ENCODE data around the gene ZNF215.
"Not testable (repeated sequence)": the region's sequence is repeated elsewhere in the genome, so short reads cannot be mapped to it uniquely, and the experiment has no call there.

Gene ZNF215

DNA sequence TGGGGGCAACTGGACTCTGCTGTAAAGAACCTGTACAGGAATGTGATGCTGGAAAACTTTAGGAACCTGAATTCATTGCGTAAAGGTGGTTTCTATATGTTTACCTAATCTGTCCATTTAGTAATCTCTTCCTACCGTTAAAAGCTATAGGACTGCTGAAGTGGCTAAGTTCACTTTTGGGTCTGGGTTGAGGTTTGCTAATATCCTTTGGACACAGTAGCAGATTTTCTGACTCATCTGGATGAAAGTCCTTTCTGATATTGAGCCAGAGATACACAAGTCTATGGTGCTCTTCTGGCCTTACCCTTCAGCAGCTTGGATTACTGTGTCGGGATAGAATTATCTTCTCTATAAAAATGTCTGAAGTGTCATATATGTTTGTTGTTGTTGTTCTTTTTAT is 16.9 kb downstream of the ZNF215 start:
- DNase-seq = no peak

DNA sequence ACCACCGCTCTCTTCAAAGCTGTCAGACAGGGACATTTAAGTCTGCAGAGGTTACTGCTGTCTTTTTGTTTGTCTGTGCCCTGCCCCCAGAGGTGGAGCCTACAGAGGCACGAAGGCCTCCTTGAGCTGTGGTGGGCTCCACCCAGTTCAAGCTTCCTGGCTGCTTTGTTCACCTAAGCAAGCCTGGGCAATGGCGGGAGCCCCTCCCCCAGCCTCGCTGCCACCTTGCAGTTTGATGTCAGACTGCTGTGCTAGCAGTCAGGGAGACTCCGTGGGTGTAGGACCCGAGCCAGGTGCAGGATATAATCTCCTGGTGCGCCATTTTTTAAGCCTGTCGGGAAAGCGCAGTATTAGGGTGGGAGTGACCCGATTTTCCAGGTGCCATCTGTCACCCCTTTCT is 28.0 kb downstream of the ZNF215 start:
- DNase-seq = not testable (repeated sequence)

DNA sequence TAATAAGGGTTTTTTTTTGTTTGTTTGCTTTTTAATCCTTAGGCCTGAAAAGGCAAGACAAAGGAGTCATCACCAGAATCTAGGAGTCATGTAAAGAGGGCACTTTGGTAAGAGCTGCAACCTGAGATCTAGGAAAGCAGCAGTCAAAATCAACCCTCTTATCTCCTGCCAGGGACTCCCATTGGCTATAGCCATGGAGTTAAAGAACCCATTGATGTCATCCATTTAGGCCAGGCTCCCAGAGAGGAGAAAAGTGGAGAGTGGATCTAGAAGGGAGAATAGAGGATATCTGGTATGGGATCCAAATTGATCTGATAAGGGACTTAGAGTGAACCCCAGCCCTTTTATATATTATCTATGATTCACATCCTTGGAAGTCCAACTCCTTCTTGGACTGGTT is 35.9 kb downstream of the ZNF215 start:
- no peak for DNase-seq

DNA sequence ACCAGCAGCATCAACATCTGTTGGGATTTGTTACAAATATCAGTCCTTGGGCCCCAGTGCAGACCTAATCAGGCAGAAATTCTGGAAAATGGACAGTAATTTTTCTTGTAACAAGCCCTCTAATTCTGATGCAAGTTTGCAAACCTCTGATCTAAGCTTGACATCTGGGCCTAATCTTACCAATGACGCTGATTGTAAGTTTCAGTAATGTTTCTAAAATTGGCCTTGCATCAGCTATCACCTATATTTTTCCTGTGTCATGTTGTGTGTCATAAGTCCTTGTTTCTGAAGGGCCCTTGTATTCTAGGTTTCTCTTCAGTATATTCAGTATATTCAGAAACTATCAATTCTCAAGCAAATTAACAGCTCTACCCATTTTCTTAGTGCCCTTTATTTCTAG is 36.4 kb downstream of the ZNF215 start:
- DNase-seq = no peak

DNA sequence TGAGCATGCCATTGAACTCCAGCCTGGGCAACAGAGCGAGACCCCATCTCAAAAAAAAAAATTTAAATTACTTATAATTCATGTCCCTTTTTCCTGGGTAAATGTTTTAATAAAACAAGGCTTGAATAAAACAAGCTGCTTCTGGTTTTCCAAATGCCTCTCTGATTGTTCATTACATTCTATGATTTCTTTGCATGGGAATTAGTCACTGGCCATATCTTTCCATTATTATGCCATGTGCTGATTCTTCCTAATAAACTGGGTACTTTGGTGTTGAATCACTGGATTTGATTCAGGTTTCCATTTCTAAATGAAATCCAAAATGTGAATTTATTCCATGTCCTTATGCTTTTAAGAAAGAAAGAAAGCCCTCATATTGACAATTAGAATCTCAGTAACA is 42.6 kb downstream of the ZNF215 start:
- DNase-seq = no peak

DNA sequence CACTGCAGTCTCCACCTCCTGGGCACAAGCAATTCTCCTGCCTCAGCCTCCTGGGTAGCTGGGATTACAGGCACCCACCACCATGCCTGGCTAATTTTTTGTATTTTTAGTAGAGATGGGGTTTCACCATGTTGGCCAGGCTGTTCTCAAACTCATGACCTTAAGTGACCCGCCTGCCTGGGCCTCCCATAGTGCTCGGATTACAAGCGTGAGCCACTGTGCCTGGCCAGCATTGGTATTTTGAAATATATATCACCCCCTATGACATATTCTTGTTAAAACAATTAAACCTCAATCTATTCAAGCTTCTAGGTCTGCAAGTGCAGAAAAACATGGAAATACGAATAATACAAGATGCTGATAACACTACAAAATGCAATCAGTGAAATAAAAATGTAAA is 43.6 kb downstream of the ZNF215 start:
- not testable (repeated sequence) for DNase-seq

DNA sequence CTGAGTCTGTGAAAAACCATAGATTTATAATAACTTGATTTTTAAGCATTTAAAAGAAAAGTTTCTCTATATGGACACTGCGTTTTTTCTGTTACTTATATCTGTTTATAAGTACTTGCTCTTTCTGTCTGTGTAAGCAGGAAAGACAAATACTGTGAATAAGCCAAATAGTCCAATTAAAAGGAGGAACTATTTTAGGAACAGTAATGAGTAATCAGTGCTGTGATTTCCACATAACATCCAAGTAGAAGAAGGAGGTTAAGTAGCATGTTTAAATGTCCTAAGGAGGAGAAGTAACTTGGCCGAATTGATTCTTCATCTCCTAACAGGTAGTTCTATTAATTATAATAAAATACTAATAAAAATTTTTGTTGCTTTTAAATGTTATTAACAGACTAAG is 53.1 kb downstream of the ZNF215 start:
- DNase-seq = no peak

DNA sequence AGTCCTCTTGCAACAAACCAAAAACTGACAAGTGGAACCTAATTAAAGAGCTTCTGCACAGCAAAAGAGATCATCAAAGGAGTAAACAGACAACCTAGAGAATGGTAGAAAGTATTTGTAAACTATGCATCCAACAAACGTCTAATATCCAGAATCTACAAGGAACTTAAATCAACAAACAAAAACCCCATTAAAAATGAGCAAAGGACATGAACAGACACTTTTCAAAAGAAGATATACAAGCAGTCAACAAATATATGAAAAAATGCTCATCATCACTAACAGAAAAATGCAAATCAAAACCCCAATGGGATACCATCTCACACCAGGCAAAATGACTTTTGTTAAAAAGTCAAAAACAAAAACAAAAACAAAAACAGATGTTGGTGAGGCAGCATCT is 60.3 kb downstream of the ZNF215 start:
- no peak for DNase-seq

DNA sequence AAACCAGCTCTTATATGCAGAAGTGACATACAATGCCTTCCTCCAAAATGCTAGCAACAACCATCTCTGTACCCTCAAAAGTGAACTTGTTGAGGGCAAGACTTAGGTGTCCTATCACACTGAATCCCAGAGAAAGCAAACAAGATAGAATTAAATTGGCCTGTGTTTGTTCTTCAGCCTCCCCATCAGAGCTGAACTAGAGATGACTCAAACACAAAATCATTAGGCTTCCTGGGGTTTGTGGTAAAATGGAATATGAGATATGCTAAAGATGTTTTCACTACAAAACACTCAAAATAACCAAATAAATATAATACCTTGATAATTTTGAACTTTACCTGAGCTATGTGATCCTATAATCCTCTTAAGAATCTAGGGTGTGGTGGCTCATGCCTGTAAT is 62.3 kb downstream of the ZNF215 start:
- no peak for DNase-seq

DNA sequence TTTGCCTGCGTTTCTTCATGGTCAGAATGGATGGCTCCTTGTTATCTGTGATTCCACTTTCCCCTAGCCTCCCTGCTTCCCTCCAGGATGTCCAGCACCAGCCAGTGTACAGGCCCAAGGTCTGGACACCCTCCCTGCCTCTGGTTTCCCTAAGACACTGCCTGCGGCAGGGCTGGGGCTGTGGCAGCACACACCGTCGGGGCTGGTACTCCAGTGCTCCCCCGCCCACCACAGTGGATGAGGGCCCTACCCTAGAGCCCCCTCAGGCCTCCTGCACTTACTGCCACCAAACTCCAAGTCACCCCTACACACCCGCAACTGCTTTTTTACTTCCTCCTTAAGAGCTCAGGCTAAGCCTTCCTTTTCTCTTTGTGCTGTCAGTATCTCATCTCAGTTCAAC is 65.0 kb downstream of the ZNF215 start:
- DNase-seq = no peak

DNA sequence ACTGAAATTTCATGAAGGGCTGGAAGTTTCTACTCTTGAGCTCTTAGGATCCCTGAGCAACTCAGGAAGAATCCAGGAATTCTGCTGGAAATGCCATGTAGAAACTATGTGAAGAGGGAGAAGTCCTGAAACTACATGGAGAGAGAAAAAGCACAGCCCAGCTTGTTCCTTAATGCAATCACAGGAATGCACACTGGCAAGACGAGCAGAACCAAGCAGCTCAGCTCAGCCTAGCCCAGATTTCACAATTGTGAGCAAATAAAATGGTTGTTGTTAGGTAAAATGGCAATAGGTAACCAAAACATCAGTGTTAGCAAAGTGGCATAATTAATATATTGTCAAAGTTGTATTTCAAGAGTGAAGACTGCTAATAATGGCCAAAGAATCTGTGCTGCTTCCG is 65.8 kb downstream of the ZNF215 start:
- no peak for DNase-seq

DNA sequence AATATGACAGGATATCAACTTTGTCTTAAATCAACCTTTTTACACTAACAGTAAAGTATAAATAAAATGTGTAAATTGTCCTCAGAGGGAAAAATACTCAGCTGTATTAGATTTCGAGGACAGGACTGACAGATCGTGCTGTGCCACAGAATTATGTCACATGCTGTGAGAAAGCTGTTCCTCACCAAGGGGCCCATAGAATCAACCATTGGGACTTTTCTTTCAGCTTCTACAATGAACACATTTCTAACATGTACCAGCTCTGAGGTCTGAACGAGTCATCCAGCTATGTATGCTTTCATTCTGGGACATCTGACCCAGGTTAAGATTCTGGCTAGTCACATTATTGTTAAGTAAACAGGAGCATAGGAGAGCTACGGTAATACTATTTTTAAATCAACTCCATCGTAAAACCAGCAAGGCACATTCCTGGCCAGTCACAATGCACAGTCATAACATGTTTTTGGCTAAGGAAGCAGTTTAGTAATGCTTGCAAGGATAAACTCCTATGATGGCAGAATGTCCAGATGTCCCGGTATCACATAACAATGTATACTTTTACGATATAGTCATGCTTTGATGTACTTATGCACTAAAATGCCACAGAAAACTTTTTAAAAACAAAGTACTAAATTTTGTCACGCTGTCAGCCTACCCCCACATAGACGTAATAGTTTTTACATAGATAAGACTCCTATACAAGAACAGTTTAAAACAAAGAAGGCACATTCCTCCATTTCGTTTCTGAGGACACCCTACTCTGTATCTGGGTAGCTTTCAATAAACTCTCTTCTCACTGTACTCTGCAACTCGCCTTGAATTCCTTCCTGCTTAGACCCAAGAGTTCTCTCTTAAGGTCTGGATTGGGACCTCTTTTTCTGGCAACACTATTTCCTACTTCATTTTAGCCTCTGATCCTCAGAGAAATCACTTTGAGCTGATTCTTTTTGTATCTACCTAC is 66.5 kb downstream of the ZNF215 start:
- DNase-seq = no peak

DNA sequence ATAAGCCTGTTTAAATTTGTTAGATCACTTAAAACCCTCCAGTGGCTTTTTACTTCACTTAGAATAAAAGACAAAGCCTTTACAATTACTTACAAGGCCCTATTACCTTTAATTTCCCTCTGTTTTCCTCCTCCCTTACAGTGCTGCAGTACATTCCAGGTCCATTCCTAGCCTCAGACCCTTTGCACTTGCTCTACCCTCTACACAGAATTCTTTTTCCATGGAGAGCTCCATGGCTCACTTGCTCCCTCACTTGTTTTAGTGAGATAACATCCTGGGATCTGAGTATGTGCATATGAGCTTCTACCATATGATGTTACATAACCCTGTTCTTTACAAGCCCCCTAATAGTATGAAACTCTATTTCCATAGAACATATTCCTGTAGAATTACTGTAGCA is 69.5 kb downstream of the ZNF215 start:
- no peak for DNase-seq

DNA sequence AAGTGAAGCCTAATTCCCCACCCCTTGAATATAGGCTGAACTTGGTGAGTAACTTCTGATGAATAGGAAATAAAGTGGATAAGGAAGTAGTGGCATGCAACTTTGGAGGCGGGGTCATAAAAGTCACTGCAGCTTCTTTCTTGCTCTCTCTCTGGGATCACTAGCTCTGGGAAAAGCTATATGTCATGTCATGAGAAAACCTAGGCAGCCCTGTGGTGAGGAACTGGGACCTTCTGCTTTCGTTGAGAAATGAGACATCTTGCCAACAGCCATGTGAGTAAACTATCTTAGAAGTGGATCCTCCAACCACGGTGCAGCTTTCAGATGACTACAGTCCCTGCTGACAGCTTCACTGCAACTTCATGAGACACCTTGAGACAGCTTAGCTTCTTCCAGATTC is 78.3 kb downstream of the ZNF215 start:
- no peak for DNase-seq
